HG03378 (cell line): ENCODE results near the gene MLXIP.

Source experiments
- ATAC-seq: cut with Tn5 transposase; IDR thresholded peaks from one replicate; pipeline ENCODE4 v1.9.1; 2021; ENCODE audit warnings: mild to moderate bottlenecking, moderate library complexity; ENCODE audit not compliant: unreplicated experiment

The MLXIP gene

GRCh38 chr12:122141911-122142725, 63.6 kb downstream of the MLXIP start:
- ATAC-seq, result no peak

GRCh38 chr12:122142857-122143256, 64.3 kb downstream of the MLXIP start:
- no peak for ATAC-seq

GRCh38 chr12:122144885-122145284, 66.3 kb downstream of the MLXIP start:
- ATAC-seq, result no peak

- no peak for ATAC-seq
These were observed 67.2 kb downstream of the MLXIP start for GRCh38 chr12:122145505-122146330.

GRCh38 chr12:122147514-122148290, 69.1 kb downstream of the MLXIP start:
- ATAC-seq, result no peak

- ATAC-seq, result no peak
These were observed 70.1 kb downstream of the MLXIP start for GRCh38 chr12:122148657-122149056.

GRCh38 chr12:122150127-122150681, 71.6 kb downstream of the MLXIP start:
- no peak for ATAC-seq

- ATAC-seq, result no peak
These were observed 74.2 kb downstream of the MLXIP start for GRCh38 chr12:122152754-122153153.

- no peak for ATAC-seq
These were observed 77.1 kb downstream of the MLXIP start for GRCh38 chr12:122155705-122156104.

GRCh38 chr12:122158700-122159285, 80.2 kb downstream of the MLXIP start:
- no peak for ATAC-seq

- no peak for ATAC-seq
These were observed 81.3 kb downstream of the MLXIP start for GRCh38 chr12:122159882-122160281.

GRCh38 chr12:122160761-122161160, 82.2 kb downstream of the MLXIP start:
- no peak for ATAC-seq

- no peak for ATAC-seq
These were observed 83.1 kb downstream of the MLXIP start for GRCh38 chr12:122161682-122162081.

GRCh38 chr12:122162976-122163375, 84.4 kb downstream of the MLXIP start:
- ATAC-seq, result no peak

GRCh38 chr12:122166422-122167349, 88.1 kb downstream of the MLXIP start:
- ATAC-seq, result no peak

- ATAC-seq, result no peak
These were observed 88.9 kb downstream of the MLXIP start for GRCh38 chr12:122167356-122167925.

- ATAC-seq, result no peak
These were observed 89.9 kb downstream of the MLXIP start for GRCh38 chr12:122168492-122168891.

GRCh38 chr12:122171399-122171798, 92.8 kb downstream of the MLXIP start:
- ATAC-seq, result no peak

GRCh38 chr12:122172262-122172939, 93.8 kb downstream of the MLXIP start:
- no peak for ATAC-seq
